ENCODE data around the gene ADAMTS17.

ADAMTS17 gene

DNA sequence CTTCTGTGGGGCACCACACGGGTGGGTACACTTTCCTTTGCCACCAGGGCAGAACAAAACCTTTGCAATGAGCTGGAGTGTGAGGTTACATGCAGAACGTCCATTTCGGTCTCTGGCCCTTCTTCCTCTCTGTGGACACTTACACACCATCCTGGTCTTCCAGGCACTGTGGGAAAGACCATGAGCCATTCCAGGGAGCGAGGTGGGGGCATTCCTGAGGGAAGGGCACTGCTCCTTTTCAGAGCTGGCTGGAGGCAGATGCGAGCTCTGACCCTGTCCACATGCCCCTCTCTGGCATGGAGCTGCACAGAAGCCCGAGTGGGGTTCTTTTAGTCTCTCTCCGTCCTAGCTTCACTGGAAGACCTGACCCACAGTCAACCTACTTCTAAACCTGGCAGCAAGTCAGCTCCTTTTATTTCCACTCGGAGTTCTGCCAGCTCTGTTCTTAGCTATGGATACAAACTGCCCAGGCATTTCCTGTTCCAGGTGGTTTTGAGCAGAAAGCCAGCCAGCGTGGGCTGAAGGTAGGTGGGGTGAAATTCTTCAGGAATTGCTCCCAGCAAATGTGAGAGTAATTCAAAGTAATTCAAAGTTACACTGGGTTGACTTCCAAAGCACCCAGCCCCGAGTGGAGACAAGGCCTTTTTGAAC, 281.4 kb downstream of the ADAMTS17 start:
- no peak overlapping the region for H3K4me3 ChIP-seq (ENCODE audit: low read depth, low read length)
- TF ChIP-seq, protein P1, sequence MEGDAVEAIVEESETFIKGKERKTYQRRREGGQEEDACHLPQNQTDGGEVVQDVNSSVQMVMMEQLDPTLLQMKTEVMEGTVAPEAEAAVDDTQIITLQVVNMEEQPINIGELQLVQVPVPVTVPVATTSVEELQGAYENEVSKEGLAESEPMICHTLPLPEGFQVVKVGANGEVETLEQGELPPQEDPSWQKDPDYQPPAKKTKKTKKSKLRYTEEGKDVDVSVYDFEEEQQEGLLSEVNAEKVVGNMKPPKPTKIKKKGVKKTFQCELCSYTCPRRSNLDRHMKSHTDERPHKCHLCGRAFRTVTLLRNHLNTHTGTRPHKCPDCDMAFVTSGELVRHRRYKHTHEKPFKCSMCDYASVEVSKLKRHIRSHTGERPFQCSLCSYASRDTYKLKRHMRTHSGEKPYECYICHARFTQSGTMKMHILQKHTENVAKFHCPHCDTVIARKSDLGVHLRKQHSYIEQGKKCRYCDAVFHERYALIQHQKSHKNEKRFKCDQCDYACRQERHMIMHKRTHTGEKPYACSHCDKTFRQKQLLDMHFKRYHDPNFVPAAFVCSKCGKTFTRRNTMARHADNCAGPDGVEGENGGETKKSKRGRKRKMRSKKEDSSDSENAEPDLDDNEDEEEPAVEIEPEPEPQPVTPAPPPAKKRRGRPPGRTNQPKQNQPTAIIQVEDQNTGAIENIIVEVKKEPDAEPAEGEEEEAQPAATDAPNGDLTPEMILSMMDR (IDR thresholded peaks at IDR 0.05; ENCODE audit: borderline replicate concordance, insufficient read depth, low read depth, low read length): no peak

DNA sequence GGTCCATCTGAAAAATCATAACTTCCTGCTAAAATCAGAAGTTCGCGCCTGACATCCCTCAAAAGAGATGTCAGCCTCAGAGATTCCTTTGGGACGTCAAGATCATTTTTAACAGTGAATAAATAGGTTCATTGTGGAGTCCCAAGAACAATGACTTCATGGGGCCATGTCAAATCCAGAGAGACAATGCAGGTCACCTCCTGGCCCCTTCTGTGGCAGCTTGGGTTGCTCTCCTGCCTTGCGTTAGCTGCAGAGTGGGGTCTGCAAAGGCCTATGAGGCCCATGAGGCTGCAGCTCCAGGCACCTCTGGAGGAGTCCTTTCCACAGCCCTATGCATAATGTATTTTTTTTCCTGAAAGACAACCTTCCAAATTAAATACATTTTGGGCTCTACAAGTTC, 282.3 kb downstream of the ADAMTS17 start:
- TF ChIP-seq, protein P1 (IDR thresholded peaks at IDR 0.05; ENCODE audit: borderline replicate concordance, insufficient read depth, low read depth, low read length): no peak
- H3K4me3 ChIP-seq (ENCODE audit: low read depth, low read length): no peak overlapping the region

DNA sequence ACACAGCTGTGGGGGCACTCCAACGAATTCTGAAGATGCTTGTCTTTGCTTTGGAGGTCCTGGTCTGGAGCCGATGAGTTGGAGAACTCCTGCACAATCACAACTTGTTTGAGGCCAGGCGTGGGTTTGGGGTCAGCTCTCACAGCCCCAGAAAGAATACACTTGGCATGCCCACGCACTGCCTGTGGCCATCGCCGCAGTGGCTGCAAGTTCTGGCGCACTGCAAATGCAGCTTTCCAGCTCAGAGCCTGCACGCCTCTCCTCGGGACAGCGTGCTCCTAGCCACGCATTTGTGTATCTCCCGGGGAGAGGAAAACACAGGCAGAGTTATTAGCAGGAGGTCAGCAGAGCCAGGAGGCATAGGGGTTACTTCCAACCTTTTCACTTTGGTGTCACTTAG, 282.7 kb downstream of the ADAMTS17 start:
- TF ChIP-seq, protein P1 (IDR thresholded peaks at IDR 0.05; ENCODE audit: borderline replicate concordance, insufficient read depth, low read depth, low read length): no peak
- H3K4me3 ChIP-seq (ENCODE audit: low read depth, low read length): no peak overlapping the region

DNA sequence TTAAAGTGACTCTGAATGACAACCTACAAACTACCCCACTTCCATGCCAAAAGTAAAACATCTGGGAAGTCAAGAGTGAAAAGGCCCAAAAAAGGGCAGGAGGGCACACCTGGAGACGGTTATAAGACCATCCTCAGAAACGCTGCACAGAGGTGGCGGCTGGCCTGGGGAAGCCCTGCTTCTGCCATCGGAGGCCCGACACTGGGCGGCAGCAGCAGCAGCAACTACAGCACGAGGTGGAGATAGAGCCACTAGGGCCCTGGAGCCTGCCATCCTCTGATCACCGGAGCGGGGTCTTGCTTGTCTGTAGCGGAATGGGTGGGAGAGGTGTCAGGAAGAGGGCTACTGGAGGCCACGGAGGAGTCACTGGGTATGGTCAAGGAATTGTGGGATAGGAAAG, 283.3 kb downstream of the ADAMTS17 start:
- no peak overlapping the region for H3K4me3 ChIP-seq (ENCODE audit: low read depth, low read length)
- TF ChIP-seq, protein P1 (IDR thresholded peaks at IDR 0.05; ENCODE audit: borderline replicate concordance, insufficient read depth, low read depth, low read length): no peak

DNA sequence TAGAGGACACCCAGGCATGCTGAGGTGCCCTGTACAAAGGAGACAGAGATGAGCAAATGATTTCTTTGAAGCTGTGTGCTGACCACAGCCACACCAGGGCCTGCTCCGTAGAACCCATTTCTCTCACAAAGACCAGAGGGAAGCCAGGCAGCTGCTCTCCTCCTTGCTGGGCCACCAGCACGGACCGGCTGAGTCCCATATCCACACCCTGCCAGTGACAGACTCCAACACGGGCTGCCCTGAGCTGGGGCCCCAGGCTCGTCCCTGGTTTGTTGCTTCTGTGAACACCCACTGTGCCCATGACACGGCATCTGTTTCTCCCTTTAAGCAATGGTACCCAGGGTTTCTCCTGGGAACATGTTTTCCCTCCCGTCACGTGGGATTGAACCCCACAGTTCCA, 284.5 kb downstream of the ADAMTS17 start:
- no peak overlapping the region for H3K4me3 ChIP-seq (ENCODE audit: low read depth, low read length)
- TF ChIP-seq, protein P1 (IDR thresholded peaks at IDR 0.05; ENCODE audit: borderline replicate concordance, insufficient read depth, low read depth, low read length): no peak

DNA sequence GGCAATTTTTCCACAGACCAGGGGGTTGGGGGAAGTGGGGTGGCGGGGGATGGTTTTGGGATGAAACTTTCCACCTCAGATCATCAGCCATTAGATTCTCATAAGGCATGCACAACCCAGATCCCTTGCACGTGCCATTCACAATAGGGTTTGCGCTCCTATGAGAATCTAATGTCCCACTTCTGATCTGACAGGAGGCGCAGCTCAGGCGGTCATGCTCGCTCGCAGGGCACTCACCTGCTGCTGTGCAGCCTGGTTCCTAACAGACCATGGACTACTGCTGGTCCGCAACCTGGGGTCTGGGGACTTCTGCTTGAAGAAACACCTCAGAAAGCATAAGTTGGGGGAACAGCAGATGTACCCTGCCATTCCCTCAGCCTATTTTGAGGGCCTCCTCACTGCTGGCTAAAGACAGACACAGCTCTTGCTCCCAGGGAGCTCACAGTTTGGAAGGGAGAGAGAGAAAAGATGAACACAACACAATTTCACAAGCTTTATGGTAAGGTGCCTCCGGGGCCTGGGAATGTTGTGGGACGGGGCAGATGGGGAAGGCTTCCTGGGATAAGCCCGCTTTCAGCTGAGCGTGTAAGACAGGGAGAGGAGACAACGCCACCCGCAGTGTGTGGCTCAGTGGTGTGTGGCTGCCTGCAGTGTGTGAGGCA, 285.2 kb downstream of the ADAMTS17 start:
- TF ChIP-seq, protein P1 (IDR thresholded peaks at IDR 0.05; ENCODE audit: borderline replicate concordance, insufficient read depth, low read depth, low read length): no peak
- no peak overlapping the region for H3K4me3 ChIP-seq (ENCODE audit: low read depth, low read length)

DNA sequence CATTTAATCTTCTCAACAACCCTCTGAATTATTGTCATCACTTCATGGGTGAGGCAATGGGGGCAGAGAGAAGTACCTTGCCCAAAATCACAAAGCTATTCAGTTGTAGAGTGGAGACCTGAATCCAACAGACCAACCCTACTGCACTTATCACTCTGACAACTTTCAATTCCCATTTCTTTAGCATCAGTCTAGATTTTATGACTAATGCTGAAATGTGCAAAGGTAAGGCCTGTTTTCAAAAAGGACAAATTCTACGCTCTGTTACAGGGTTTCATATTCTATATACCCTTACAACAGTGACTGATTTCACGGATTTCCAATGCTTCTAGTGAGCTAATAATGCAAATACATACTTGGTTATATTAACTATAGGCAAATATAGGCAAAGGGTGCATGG, 286.0 kb downstream of the ADAMTS17 start:
- H3K4me3 ChIP-seq (ENCODE audit: low read depth, low read length): no peak overlapping the region
- TF ChIP-seq, protein P1 (IDR thresholded peaks at IDR 0.05; ENCODE audit: borderline replicate concordance, insufficient read depth, low read depth, low read length): no peak

Data from GM12875 (cell line).